Measurements from ENCODE around the gene RFX8.
"Not testable (repeated sequence)": the region's sequence is repeated elsewhere in the genome, so short reads cannot be mapped to it uniquely, and the experiment has no call there.

RFX8 gene

DNA sequence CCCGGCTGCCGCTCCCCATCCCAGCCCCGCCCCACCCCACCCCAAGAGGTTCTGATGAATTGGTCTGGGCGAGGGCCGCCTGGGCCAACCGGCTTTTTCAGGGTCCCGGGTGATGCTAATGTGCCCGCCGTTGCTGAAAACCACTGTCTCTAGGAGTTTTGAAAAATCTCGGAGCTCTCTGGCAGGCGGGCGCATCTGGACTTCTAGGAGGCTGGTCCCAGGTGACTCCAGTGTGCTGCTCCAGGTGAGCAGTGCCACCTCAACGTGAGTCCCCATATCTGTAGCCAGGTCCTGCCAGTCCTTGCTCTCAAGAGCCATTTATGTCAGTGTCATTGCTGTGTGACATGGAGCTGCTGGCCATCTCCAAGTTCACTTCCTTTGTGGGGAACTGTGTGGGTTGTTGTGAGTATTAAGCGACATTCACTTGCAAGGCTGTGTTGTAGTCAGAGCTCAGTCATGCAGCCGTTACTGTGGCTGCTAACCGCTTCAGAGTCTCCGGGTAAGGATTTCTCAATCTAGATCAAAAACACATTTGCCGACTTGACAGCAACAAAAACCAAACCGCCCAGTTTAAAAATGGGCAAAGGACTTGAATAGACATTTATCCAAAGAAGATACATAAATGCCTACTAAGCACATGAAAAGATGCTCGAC, at the start of gene RFX8:
RFX8 (minus strand) TSS at position 382 of the 654 bp plus-strand sequence. CDS start 8,264 bp downstream, outside the sequence.
- DNase-seq (ENCODE audit: low read depth, low spot score): no peak

- DNase-seq (ENCODE audit: low read depth, low spot score): no peak
Observed at GRCh38 chr2:101521487-101521886, 46.6 kb upstream of the RFX8 start.

DNA sequence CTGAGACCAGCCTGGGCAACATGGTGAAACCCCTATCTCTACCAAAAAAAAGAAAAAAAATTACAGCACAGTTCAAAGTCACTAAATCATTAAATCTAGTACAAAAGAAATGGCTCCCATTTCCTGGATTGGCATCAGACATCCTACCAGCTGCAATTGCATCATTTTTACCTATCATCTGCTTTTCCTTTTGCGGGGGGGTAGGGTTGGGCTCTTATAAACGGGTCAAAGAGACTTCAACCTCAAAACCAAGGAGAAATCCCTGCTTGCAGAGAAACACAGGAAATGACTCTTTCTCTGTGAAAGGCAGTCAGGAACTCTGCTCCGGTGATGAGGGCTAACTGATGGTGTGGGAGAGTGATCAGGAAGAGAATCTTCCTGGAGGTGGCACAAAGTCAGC, 45.3 kb upstream of the RFX8 start:
- DNase-seq (ENCODE audit: low read depth, low spot score): no peak

DNA sequence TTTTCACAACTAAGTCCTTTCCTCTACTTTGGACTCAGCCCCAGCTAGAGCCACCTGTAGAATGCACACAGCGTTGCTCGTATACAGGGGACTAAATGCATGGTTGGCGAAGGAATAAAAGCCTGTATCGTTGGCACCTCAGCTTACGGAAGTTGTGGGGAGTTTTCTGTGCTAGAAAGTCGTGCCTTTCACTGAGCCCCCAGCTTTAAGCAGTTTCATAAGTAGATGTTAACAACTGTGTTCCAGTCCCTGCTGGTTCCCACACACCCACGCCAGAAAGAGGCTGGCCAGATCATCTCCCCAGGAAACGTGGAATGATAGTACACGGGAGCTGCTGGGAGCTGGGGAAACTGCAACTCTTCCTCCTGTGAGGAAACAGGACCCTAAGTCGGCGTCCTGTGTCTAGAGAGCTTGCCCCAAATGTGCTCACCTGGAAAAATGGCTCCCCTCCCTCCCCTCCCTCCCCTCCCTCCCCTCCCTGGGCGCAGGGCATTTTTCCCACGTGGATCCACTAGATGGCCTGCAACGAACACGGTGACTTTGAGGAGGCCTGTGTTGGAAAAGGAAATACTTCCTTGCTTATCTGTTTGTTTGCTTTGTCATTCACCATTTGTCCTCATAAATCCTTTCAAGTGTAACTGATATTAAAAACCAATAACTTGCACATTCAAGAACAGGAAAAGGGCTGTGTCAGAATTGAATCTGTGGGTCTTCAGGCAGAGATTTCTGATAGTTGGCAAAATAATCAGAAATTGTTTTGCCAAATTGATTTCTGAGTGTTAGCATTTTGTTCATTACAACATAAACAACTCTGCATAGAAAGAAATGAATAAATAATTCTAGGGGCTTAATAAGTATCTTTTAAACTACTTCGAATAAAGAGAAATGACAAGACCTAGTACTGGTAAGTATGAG, 43.9 kb upstream of the RFX8 start:
- DNase-seq (ENCODE audit: low read depth, low spot score): no peak

DNA sequence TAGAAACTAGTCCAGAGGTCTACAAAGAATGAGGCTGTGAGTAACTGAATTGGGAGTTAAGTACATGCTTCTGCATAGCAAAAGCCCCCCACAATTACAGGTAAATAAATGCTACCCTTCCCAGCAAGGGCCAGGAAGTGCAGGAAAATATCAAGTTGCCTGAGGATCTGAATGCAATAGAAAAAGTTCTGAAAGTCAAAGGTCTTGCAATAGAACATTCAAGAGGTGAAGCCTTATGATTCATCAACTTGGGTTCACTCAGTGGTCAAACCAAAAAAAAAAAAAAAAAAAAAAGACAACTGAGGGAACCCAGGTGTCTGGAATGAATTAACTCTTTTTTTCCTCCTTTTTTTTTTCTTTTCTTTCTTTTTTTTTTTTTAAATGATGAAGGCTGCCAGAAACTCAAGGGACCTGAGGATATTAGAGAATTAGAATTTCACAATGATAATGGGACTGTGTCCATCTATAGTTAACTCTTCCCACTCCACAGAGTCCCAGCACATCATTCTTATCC, 42.9 kb upstream of the RFX8 start:
- no peak for DNase-seq (ENCODE audit: low read depth, low spot score)

DNA sequence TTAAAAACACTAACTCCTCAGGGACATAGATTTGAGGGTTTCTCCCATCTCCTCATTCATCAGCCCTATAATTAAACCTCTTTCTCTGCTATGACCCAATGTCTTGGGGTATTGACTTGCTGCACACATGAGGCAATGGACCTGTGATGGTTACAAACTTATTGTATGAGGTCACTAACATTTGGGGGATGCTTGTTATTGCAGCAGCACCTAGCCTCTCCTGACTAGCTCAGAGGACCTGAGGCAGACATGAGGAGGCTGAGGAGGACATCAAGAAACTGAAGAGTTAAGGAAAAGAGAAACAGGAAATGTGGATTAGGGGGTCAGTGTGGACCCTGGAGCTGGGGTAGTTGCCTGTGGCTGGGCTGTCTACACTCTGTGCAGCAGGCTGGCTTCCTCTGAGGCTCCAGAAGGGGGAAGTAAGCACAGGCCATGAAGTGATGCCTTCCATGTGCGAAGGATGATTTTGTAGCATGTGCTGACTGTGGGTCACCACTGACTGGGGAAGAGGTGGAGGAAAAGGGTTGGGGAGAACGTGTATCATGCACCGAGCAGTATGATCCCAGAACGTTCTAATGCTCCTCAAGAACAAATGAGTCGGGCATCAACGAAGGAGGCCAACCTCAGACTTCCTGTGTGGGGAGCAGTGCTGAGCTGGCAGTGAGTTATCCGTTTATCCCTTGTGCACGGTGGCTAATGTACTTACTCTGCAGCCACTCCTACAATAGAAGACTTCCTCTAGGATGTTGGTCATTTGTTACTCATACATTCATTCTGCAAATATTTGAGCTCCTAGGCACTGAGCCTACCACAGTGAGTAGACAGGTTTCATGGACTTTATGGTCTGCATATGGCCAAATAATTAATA, 42.1 kb upstream of the RFX8 start:
- DNase-seq (ENCODE audit: low read depth, low spot score): no peak

DNA sequence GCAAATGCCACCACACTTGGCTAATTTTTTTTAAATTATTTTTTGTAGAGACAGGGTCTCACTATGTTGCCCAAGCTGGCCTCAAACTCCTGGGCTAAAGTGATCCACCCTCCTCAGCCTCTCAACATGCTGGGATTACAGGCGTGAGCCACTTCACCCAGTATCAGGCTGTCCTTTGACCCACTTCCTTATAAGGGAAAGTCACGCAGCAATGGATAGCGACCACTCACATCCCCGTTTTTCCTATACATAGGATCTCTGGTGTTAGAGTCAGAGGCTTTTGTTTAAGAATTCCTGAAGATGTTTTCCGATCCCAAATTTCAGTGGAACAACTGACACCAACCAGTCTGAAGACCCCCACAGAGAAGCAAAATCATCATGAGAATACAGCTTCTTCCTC, 41.4 kb upstream of the RFX8 start:
- DNase-seq (ENCODE audit: low read depth, low spot score): no peak

- DNase-seq (ENCODE audit: low read depth, low spot score): no peak
Observed at GRCh38 chr2:101515477-101515876, 40.6 kb upstream of the RFX8 start.

DNA sequence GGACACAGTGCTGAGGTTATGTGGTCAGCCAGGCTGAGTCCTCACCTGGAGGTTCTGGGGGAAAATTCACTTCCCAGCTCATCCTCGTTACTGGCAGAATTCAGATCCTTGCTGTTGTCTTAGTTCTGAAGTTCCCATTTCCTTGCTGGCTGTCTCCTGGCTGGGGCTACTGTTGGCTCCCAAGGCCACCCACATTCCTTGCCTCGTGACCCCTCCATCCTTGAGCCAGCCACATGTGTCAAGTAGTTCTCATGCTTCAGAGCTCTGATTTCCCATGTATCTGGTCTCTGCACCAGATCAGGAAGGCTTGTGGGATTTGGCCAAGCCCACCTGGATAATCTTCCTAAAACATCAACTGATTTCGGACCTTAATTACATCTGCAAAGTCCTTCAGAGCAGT, 38.1 kb upstream of the RFX8 start:
- no peak for DNase-seq (ENCODE audit: low read depth, low spot score)

- no peak for DNase-seq (ENCODE audit: low read depth, low spot score)
Observed at GRCh38 chr2:101511381-101511780, 36.5 kb upstream of the RFX8 start.

DNA sequence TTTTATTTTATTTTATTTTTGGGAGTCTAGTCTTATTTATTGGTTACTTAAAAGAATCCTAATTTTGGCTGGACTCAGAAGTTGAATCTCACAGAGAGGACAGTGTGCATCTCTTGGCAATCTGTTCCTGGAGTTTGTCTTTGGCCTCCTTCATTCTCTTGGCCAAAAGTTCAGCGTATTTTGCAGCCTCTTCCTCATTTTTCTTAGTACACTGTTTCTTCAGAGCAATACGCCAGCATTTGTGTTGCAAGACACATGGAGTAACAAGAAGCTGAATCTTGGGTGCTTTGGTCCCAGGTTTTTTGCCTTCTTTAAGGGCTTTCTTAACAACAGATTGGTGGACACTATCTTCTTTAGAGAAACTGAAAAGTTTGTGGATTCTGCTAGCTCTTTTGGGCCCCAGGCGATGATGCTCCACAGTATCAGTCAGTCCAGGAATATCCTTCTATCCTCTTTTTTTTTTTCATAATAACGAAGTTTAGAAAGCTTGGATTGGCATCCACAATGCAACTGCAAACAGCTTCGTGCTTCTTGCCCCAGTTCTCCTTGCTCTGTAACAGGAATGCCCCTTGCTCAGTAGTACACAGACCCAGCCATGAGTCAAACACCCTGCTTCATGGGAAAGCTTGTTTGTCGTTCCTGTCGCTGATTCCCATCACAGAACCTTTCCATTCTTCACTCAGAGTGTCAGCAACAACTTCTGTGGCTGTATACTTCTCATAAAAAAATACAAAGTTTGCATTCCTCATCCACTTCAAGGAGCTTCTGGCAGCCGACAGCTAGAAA, 34.8 kb upstream of the RFX8 start:
- no peak for DNase-seq (ENCODE audit: low read depth, low spot score)

GRCh38 chr2:101508636-101509035, 33.7 kb upstream of the RFX8 start:
- DNase-seq (ENCODE audit: low read depth, low spot score): no peak

GRCh38 chr2:101505276-101505675, 30.4 kb upstream of the RFX8 start:
- DNase-seq (ENCODE audit: low read depth, low spot score): not testable (repeated sequence)

- DNase-seq (ENCODE audit: low read depth, low spot score): not testable (repeated sequence)
Observed at GRCh38 chr2:101504744-101505143, 29.8 kb upstream of the RFX8 start.

DNA sequence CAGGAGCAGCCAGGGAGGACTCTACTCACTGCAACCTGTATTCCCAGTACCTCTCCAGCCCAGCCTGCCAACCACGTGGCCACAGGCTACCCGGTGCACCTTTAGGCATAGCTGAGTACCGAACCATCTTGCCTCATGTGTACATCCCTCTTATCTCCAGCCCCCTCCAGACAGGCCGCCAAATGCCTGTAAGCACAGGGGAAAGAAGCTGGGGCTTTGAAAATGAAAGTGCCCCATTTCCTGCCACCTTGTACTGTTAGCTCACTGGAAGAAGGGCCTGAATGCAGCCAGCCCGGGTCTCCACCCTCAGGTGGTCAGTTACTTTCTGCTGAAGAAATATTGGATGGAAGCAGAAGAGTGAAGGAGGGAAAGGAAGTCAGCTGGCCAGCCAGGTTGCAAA, 27.2 kb upstream of the RFX8 start:
- no peak for DNase-seq (ENCODE audit: low read depth, low spot score)

GRCh38 chr2:101501443-101501842, 26.5 kb upstream of the RFX8 start:
- DNase-seq (ENCODE audit: low read depth, low spot score): no peak

DNA sequence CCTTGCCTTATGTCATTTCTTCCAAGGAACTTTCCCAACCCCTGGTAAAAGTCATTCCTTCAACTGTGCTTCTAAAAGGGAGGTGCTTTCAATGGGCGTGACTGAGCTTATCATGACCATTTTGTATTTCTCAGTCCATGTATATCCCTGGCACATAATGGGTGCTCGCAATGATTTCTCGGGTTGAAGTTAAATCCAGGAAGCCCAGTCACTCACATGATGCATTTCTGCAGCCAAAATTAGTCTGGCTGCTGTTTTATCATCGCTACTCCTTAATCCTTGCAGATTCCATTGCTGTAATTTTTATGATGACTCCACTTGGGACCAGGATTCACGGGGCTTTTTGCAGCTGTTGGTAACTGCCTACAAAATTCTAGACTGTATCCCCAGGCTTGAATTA, 25.9 kb upstream of the RFX8 start:
- no peak for DNase-seq (ENCODE audit: low read depth, low spot score)

GRCh38 chr2:101500180-101500579, 25.3 kb upstream of the RFX8 start:
- DNase-seq (ENCODE audit: low read depth, low spot score): no peak

DNA sequence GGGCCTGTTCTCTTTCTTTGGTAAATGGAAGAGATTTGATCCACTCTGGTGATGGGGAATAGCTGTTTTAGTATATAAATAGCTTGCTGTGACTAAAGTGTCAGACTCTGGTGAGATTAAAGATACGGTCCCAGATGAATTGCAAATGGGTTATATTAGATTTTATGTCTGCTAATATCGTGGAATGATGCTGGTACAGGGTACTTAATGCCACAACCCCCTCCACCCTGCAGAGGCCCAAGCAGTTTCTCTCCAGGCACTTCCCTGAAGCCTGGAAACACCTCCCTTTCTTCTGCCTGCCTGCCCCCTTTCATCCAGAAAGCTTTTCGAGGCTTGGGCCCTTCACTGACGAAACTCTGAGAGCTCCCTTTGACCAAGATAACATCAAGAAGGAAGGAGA, 21.4 kb upstream of the RFX8 start:
- no peak for DNase-seq (ENCODE audit: low read depth, low spot score)

DNA sequence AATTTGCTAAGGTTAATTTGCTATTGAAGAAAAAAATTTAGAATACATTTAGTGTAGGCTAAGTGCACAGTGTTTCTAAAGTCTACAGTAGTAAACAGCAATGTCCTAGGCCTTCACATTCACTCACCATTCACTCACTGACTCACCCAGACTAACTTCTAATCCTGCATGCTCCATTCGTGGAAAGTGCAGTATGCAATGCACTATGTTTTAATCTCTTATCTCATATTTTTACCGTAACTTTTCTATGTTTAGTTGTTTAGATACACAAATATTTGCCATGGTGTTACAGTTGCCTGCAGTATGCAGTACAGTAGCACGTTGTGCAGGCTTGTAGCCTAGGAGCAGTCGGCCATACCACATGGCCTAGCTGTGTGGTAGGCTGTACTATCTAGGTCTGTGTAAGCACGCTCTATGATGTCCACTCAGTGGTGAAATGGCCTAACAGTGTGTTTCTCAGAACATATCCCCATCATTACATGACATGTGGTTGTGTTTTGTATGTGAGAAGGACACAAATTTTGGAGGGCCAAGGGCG, 18.1 kb upstream of the RFX8 start:
- no peak for DNase-seq (ENCODE audit: low read depth, low spot score)

- no peak for DNase-seq (ENCODE audit: low read depth, low spot score)
Observed at GRCh38 chr2:101486994-101487393, 12.1 kb upstream of the RFX8 start.
